ENCODE results near the gene TTC39B. TPM values are rescaled to one million over a fixed set of nuclear protein-coding genes. Genes with fewer than 3 reads are reported as not detected.
A peak's percentile ranks its signal among the peaks of the same experiment; 100 is the strongest.

The TTC39B gene
- total RNA-seq, 2 donors from 2014 or later, result 27.2 to 32.2 TPM

DNA sequence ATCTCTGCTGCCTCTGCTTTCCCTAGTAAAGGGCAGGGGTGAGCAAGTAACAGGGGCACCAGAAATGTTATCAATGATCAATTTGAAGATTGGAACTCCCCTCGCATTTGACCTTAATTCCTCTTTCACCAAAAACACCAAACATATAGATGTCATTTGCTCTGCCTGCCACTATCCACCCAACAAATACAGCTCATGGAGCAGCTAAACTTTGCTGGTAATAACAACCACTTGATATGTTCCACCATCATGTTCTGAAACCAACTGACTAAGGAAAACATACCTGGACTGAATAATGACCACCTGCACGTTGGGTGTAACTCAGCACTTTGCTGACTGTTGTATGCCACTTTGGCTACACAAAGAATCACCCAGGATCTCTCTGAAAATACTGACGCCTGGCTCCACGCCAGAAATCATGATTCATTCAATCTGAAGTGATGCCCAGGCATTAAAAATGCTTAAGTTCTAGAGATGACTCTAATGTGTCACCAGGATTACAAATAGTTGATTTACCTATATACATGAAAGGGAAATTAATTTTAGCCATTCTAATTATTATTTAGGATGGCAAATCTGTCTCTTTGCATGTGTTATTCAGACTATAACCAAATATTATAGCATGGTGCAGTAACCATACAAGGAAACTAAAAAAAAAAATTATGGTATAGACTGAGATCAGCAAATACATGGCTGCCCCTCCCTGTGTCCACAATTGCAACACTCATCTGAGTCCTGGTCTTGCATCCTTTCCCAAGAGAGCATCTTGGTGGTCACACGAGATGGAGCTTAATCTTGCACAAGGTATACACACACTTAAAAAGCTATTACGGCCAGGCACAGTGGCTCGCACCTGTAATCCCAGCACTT is 43.1 kb upstream of the TTC39B start:
- intact Hi-C loops (cut with DNase I), result no loop called here
- Histone ChIP-seq H3K4me3 (no peak overlapping the region), H3K4me1 (no peaks in the 10 kb centered on the region), H3K27me3 (no peaks in the 10 kb centered on the region), H3K9ac (ENCODE audit: low read depth in 2 of 2, low read length in 2 of 2) (no peak overlapping the region), H3K9me3 (no peaks in the 10 kb centered on the region), H3K36me3 (no peaks in the 10 kb centered on the region), H3K27ac (peak overlapping the region; percentile 8)
- TF ChIP-seq, protein P1, sequence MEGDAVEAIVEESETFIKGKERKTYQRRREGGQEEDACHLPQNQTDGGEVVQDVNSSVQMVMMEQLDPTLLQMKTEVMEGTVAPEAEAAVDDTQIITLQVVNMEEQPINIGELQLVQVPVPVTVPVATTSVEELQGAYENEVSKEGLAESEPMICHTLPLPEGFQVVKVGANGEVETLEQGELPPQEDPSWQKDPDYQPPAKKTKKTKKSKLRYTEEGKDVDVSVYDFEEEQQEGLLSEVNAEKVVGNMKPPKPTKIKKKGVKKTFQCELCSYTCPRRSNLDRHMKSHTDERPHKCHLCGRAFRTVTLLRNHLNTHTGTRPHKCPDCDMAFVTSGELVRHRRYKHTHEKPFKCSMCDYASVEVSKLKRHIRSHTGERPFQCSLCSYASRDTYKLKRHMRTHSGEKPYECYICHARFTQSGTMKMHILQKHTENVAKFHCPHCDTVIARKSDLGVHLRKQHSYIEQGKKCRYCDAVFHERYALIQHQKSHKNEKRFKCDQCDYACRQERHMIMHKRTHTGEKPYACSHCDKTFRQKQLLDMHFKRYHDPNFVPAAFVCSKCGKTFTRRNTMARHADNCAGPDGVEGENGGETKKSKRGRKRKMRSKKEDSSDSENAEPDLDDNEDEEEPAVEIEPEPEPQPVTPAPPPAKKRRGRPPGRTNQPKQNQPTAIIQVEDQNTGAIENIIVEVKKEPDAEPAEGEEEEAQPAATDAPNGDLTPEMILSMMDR (IDR thresholded peaks at IDR 0.05), result no peak
- DNase-seq, result peak; percentile 82

- intact Hi-C loops (cut with DNase I), result no loop called here
- no peaks in the 10 kb centered on the region for H3K9me3 ChIP-seq
- TF ChIP-seq, protein P1 (IDR thresholded peaks at IDR 0.05), result no peak
- H3K27me3 ChIP-seq, result no peaks in the 10 kb centered on the region
- H3K27ac ChIP-seq, result no peak overlapping the region
- no peak overlapping the region for H3K9ac ChIP-seq (ENCODE audit: low read depth in 2 of 2, low read length in 2 of 2)
- no peak for DNase-seq
- no peaks in the 10 kb centered on the region for H3K36me3 ChIP-seq
- no peak overlapping the region for H3K4me3 ChIP-seq
- H3K4me1 ChIP-seq, result no peaks in the 10 kb centered on the region
Observed at GRCh38 chr9:15346837-15347236, 39.8 kb upstream of the TTC39B start.

GRCh38 chr9:15344191-15344590 is 37.2 kb upstream of the TTC39B start:
- H3K9me3 ChIP-seq, result no peaks in the 10 kb centered on the region
- DNase-seq, result no peak
- no peaks in the 10 kb centered on the region for H3K27me3 ChIP-seq
- H3K27ac ChIP-seq, result no peak overlapping the region
- intact Hi-C loops (cut with DNase I), result no loop called here
- no peak overlapping the region for H3K4me3 ChIP-seq
- H3K36me3 ChIP-seq, result no peaks in the 10 kb centered on the region
- no peak overlapping the region for H3K9ac ChIP-seq (ENCODE audit: low read depth in 2 of 2, low read length in 2 of 2)
- no peaks in the 10 kb centered on the region for H3K4me1 ChIP-seq
- TF ChIP-seq, protein P1 (IDR thresholded peaks at IDR 0.05), result no peak

- intact Hi-C loops (cut with DNase I), result loop anchor here (10.0 kb wide), 1 partner anchor 71 kb away; no protein-coding TSS in a partner anchor
- Histone ChIP-seq H3K4me3 (no peak overlapping the region), H3K27me3 (no peaks in the 10 kb centered on the region), H3K4me1 (peaks cover 4% of the 10 kb centered on the region), H3K9ac (ENCODE audit: low read depth in 2 of 2, low read length in 2 of 2) (peak overlapping the region in 1 of 2 donors; percentile 49), H3K9me3 (no peaks in the 10 kb centered on the region), H3K27ac (peak overlapping the region; percentile 75), H3K36me3 (no peaks in the 10 kb centered on the region)
- DNase-seq, result peak; percentile 50
- TF ChIP-seq, protein P1 (IDR thresholded peaks at IDR 0.05), result no peak
Observed at GRCh38 chr9:15333376-15333881, 26.4 kb upstream of the TTC39B start.

- DNase-seq, result peak; percentile 48
- peaks cover 4% of the 10 kb centered on the region for H3K4me1 ChIP-seq
- H3K36me3 ChIP-seq, result no peaks in the 10 kb centered on the region
- H3K9ac ChIP-seq (ENCODE audit: low read depth in 2 of 2, low read length in 2 of 2), result peak overlapping the region in 1 of 2 donors; percentile 49
- no peaks in the 10 kb centered on the region for H3K27me3 ChIP-seq
- intact Hi-C loops (cut with DNase I), result loop anchor here (10.0 kb wide), 1 partner anchor 72 kb away; no protein-coding TSS in a partner anchor
- TF ChIP-seq, protein P1 (IDR thresholded peaks at IDR 0.05), result no peak
- peak overlapping the region; percentile 75 for H3K27ac ChIP-seq
- no peaks in the 10 kb centered on the region for H3K9me3 ChIP-seq
- no peak overlapping the region for H3K4me3 ChIP-seq
Observed at GRCh38 chr9:15332939-15333338, 25.9 kb upstream of the TTC39B start.
